ENCODE measurements around the gene RND3.

Gene RND3

GRCh38 chr2:150494234-150494945 is 6.9 kb upstream of the RND3 start:
- DNase-seq (ENCODE audit: low read depth in 3 of 3): no peak

GRCh38 chr2:150491943-150492342 is 4.5 kb upstream of the RND3 start:
- DNase-seq (ENCODE audit: low read depth in 3 of 3): no peak

GRCh38 chr2:150491430-150491829 is 4.0 kb upstream of the RND3 start:
- no peak for DNase-seq (ENCODE audit: low read depth in 3 of 3)

GRCh38 chr2:150490466-150490865 is 3.0 kb upstream of the RND3 start:
- no peak for DNase-seq (ENCODE audit: low read depth in 3 of 3)

- DNase-seq (ENCODE audit: low read depth in 3 of 3): no peak
Measured at GRCh38 chr2:150486539-150487484, 655 bp downstream of the RND3 start.

GRCh38 chr2:150485871-150486538 is 1.5 kb downstream of the RND3 start:
- DNase-seq (ENCODE audit: low read depth in 3 of 3): no peak

GRCh38 chr2:150485114-150485870 is 2.2 kb downstream of the RND3 start:
- DNase-seq (ENCODE audit: low read depth in 3 of 3): no peak

GRCh38 chr2:150484461-150485021 is 2.9 kb downstream of the RND3 start:
- no peak for DNase-seq (ENCODE audit: low read depth in 3 of 3)

- DNase-seq (ENCODE audit: low read depth in 3 of 3): no peak
Measured at GRCh38 chr2:150484006-150484405, 3.5 kb downstream of the RND3 start.

GRCh38 chr2:150483532-150483931 is 3.9 kb downstream of the RND3 start:
- DNase-seq (ENCODE audit: low read depth in 3 of 3): no peak

- no peak for DNase-seq (ENCODE audit: low read depth in 3 of 3)
Measured at GRCh38 chr2:150482667-150483400, 4.6 kb downstream of the RND3 start.

- DNase-seq (ENCODE audit: low read depth in 3 of 3): no peak
Measured at GRCh38 chr2:150482111-150482510, 5.4 kb downstream of the RND3 start.

GRCh38 chr2:150480971-150481830 is 6.3 kb downstream of the RND3 start:
- no peak for DNase-seq (ENCODE audit: low read depth in 3 of 3)

- DNase-seq (ENCODE audit: low read depth in 3 of 3): no peak
Measured at GRCh38 chr2:150480241-150480640, 7.2 kb downstream of the RND3 start.

GRCh38 chr2:150479075-150479915 is 8.2 kb downstream of the RND3 start:
- DNase-seq (ENCODE audit: low read depth in 3 of 3): no peak

GRCh38 chr2:150478200-150478974 is 9.1 kb downstream of the RND3 start:
- no peak for DNase-seq (ENCODE audit: low read depth in 3 of 3)

- no peak for DNase-seq (ENCODE audit: low read depth in 3 of 3)
Measured at GRCh38 chr2:150477347-150477746, 10.1 kb downstream of the RND3 start.

- DNase-seq (ENCODE audit: low read depth in 3 of 3): no peak
Measured at GRCh38 chr2:150476809-150477302, 10.6 kb downstream of the RND3 start.

Measured in stimulated activated CD4-positive, alpha-beta T cell treated with anti-CD3 and anti-CD28 coated beads, TNF-alpha, amount 100 ng/mL, for 48 hours (primary cell).